ENCODE data around the gene MGRN1. TPM values are rescaled to one million over a fixed set of nuclear protein-coding genes. Genes with fewer than 3 reads are reported as not detected.

Gene MGRN1
- total RNA-seq, 6 experiments from 2014 or later = 65.8 to 81.6 (median 69.1) TPM

DNA sequence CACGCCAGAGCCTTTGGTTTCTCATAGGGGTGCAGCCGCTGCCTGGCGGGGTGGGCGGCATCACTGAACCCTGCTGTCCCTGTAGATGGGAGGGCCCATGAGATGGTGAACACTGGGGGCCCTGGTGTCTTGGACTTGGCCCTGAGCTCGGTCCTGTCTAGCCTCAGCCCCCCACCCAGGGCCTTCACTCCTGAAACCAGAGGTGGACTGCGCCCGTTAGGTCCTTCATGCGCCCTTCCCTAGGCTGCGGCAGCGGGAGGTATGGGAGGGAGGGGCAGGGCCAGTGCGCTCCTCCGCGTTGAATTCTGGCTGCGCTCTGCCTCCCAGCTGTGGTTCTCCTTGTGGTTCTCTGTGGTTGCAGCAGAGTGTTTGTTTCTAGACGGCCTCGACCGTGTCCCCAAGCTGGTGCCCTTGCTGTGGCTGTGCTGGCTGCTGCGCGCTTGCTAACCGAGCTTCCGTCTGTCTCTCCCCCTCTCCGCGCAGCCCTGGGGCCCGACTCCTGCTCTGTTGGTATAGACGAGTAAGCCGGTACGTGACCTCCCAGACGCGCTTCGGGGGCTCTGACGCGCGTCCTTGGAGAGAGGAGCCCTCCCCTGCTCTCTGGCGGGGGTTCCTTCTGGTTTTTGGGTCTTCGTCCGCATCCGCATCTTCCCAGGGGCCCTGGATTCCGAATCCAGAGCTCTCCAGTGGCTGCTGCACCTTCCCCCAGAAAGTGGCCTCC is 61.3 kb downstream of the MGRN1 start:
- Mint-ChIP-seq H3K36me3 (ENCODE audit: low read depth) (peaks cover 4% of the 10 kb centered on the region), H3K4me3 (no peak overlapping the region), H3K27me3 (ENCODE audit: insufficient read depth) (peaks cover 2% of the 10 kb centered on the region; the same call in 1 of the 2 replicates), H3K27ac (no peak overlapping the region), H3K4me1 (ENCODE audit: low read depth) (no peaks in the 10 kb centered on the region), H3K9me3 (no peaks in the 10 kb centered on the region)
- TF ChIP-seq, protein P1, sequence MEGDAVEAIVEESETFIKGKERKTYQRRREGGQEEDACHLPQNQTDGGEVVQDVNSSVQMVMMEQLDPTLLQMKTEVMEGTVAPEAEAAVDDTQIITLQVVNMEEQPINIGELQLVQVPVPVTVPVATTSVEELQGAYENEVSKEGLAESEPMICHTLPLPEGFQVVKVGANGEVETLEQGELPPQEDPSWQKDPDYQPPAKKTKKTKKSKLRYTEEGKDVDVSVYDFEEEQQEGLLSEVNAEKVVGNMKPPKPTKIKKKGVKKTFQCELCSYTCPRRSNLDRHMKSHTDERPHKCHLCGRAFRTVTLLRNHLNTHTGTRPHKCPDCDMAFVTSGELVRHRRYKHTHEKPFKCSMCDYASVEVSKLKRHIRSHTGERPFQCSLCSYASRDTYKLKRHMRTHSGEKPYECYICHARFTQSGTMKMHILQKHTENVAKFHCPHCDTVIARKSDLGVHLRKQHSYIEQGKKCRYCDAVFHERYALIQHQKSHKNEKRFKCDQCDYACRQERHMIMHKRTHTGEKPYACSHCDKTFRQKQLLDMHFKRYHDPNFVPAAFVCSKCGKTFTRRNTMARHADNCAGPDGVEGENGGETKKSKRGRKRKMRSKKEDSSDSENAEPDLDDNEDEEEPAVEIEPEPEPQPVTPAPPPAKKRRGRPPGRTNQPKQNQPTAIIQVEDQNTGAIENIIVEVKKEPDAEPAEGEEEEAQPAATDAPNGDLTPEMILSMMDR (IDR thresholded peaks at IDR 0.05) = no peak
- no peak for DNase-seq

DNA sequence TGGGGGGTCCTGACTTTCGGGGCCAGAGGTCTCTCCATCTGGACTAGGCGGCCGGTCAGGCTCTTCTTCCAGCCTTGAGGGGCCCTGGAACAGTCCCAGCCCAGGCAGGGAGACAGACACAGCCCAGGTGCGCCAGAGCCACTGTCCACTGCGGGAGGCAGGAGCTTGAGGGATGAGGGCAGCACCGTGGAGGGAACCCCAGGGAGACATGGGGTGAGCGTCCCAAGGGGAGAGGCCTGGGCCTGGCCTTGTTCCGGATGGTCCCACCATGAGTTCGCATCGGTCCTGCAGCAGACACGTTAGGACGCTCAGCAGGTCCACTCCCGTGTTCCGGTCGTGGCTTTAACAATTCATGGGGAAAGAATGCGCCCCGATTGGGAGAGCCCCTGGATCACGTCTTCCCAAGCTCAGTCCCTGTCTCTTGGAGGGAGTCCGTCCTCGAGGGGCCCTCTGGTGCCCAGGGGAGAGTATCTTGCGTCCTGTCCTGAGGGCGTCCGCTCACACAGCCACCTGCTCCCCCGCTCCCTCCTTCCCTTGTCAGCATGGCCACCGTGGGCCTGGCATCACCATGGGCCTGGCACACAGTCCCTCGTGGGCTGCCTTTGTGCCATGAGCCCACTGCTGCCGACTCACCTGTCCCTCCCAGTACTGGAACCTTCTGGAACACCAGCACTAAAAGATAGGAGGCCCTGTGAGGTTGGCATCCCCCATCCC is 62.0 kb downstream of the MGRN1 start:
- DNase-seq = no peak
- no peaks in the 10 kb centered on the region for H3K9me3 Mint-ChIP-seq
- no peak overlapping the region for H3K4me3 Mint-ChIP-seq
- H3K4me1 Mint-ChIP-seq (ENCODE audit: low read depth) = no peaks in the 10 kb centered on the region
- H3K27me3 Mint-ChIP-seq (ENCODE audit: insufficient read depth) = peaks cover 4% of the 10 kb centered on the region; the same call in 1 of the 2 replicates
- peaks cover 4% of the 10 kb centered on the region for H3K36me3 Mint-ChIP-seq (ENCODE audit: low read depth)
- H3K27ac Mint-ChIP-seq = no peak overlapping the region
- TF ChIP-seq, protein P1 (IDR thresholded peaks at IDR 0.05) = no peak

DNA sequence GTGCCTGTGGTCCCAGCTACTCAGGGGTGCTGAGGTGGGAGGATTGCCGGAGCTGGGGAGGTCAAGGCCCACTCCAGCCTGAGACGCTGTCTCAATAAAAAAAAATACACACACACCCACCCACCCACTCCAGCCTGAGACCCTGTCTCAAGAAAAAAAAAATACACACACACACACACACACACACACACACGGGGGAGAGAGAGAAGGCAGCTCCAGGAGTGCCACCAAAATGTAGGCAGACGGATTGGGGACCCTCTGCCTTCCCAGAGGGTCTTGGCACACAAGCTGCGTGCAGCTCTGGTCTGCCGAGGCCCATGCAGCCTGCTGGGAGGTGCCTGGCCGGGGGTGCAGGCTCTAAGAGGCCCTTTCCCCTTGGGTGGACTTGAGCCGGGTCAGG is 62.8 kb downstream of the MGRN1 start:
- Mint-ChIP-seq H3K4me1 (ENCODE audit: low read depth) (peaks cover 2% of the 10 kb centered on the region), H3K27ac (no peak overlapping the region), H3K9me3 (no peaks in the 10 kb centered on the region), H3K4me3 (no peak overlapping the region), H3K27me3 (ENCODE audit: insufficient read depth) (peaks cover 4% of the 10 kb centered on the region; the same call in 1 of the 2 replicates), H3K36me3 (ENCODE audit: low read depth) (peaks cover 4% of the 10 kb centered on the region; the same call in 1 of the 2 replicates)
- no peak for DNase-seq
- TF ChIP-seq, protein P1 (IDR thresholded peaks at IDR 0.05) = no peak

- peaks cover 4% of the 10 kb centered on the region; the same call in 1 of the 2 replicates for H3K36me3 Mint-ChIP-seq (ENCODE audit: low read depth)
These were observed 63.5 kb downstream of the MGRN1 start for GRCh38 chr16:4687946-4688673.

GRCh38 chr16:4688674-4689045 is 64.0 kb downstream of the MGRN1 start:
- no peak overlapping the region for H3K4me3 Mint-ChIP-seq
- DNase-seq = no peak
- TF ChIP-seq, protein P1 (IDR thresholded peaks at IDR 0.05) = no peak
- no peaks in the 10 kb centered on the region for H3K9me3 Mint-ChIP-seq
- no peak overlapping the region for H3K27ac Mint-ChIP-seq
- peaks cover 4% of the 10 kb centered on the region; the same call in 1 of the 2 replicates for H3K36me3 Mint-ChIP-seq (ENCODE audit: low read depth)
- peaks cover 4% of the 10 kb centered on the region; the same call in 1 of the 2 replicates for H3K27me3 Mint-ChIP-seq (ENCODE audit: insufficient read depth)
- peaks cover 7% of the 10 kb centered on the region for H3K4me1 Mint-ChIP-seq (ENCODE audit: low read depth)

More at GRCh38 chr16:4687946-4688673, 63.5 kb downstream of the MGRN1 start:
- no peak for DNase-seq
- H3K9me3 Mint-ChIP-seq = no peaks in the 10 kb centered on the region
- TF ChIP-seq, protein P1 (IDR thresholded peaks at IDR 0.05) = no peak
- H3K27me3 Mint-ChIP-seq (ENCODE audit: insufficient read depth) = peaks cover 4% of the 10 kb centered on the region; the same call in 1 of the 2 replicates
- peaks cover 7% of the 10 kb centered on the region for H3K4me1 Mint-ChIP-seq (ENCODE audit: low read depth)
- no peak overlapping the region for H3K27ac Mint-ChIP-seq
- H3K4me3 Mint-ChIP-seq = no peak overlapping the region
